GM19463 (cell line): ENCODE results near the gene EXOC3L4.
"Not testable (repeated sequence)": the region's sequence is repeated elsewhere in the genome, so short reads cannot be mapped to it uniquely, and the experiment has no call there.

ENCODE experiments used
- ATAC-seq: cut with Tn5 transposase; IDR thresholded peaks from one replicate; pipeline ENCODE4 v1.9.1; 2021; ENCODE audit warnings: mild to moderate bottlenecking, moderate library complexity; ENCODE audit not compliant: unreplicated experiment

Gene EXOC3L4

GRCh38 chr14:103104654-103105452 lies 10.3 kb downstream of the EXOC3L4 start:
- peak; percentile 66 for ATAC-seq

GRCh38 chr14:103105580-103106150 lies 11.1 kb downstream of the EXOC3L4 start:
- ATAC-seq: no peak

GRCh38 chr14:103107455-103107854 lies 12.9 kb downstream of the EXOC3L4 start:
- ATAC-seq: no peak

GRCh38 chr14:103107941-103108748 lies 13.6 kb downstream of the EXOC3L4 start:
- ATAC-seq: no peak

- peak; percentile 47 for ATAC-seq
These were observed 14.3 kb downstream of the EXOC3L4 start for GRCh38 chr14:103108749-103109207.

- no peak for ATAC-seq
These were observed 15.3 kb downstream of the EXOC3L4 start for GRCh38 chr14:103109535-103110441.

- ATAC-seq: no peak
These were observed 16.2 kb downstream of the EXOC3L4 start for GRCh38 chr14:103110681-103111231.

- ATAC-seq: no peak
These were observed 16.8 kb downstream of the EXOC3L4 start for GRCh38 chr14:103111232-103111868.

- ATAC-seq: no peak
These were observed 18.1 kb downstream of the EXOC3L4 start for GRCh38 chr14:103112400-103113243.

- no peak for ATAC-seq
These were observed 18.8 kb downstream of the EXOC3L4 start for GRCh38 chr14:103113303-103113702.

GRCh38 chr14:103113774-103114173 lies 19.2 kb downstream of the EXOC3L4 start:
- ATAC-seq: no peak

GRCh38 chr14:103115086-103115679 lies 20.7 kb downstream of the EXOC3L4 start:
- ATAC-seq: not testable (repeated sequence)

GRCh38 chr14:103115845-103116572 lies 21.5 kb downstream of the EXOC3L4 start:
- ATAC-seq: no peak

- ATAC-seq: no peak
These were observed 22.1 kb downstream of the EXOC3L4 start for GRCh38 chr14:103116636-103117035.

- ATAC-seq: not testable (repeated sequence)
These were observed 23.0 kb downstream of the EXOC3L4 start for GRCh38 chr14:103117499-103117898.

- no peak for ATAC-seq
These were observed 23.6 kb downstream of the EXOC3L4 start for GRCh38 chr14:103118018-103118662.
